Ovary (tissue), 9 donors: ENCODE measurements around the gene EHHADH. TPM values are rescaled to one million over a fixed set of nuclear protein-coding genes. Genes with fewer than 3 reads are reported as not detected.

Experiments used
- DNase-seq, 5 donors: peaks; one replicate each; pipeline ENCODE4 v3.0.0-alpha.2; 2019 to 2020
- H3K27ac ChIP-seq, 2 donors: fragments of 200-600 bp; one replicate each; pipeline versions ENCODE4 v1.5.1 to v1.8.0; 2019 to 2022
- H3K27me3 ChIP-seq: fragments of 200-600 bp; one replicate; pipeline ENCODE4 v1.8.0; 2022
- H3K36me3 ChIP-seq: fragments of 200-600 bp; sonication (generic); one replicate; pipeline ENCODE4 v1.5.1; 2019
- H3K4me1 ChIP-seq: one replicate; pipeline ENCODE4 v1.8.1; 2013; ENCODE audit warnings: mild to moderate bottlenecking, moderate library complexity; ENCODE audit not compliant: insufficient read depth
- H3K4me3 ChIP-seq: fragments of 200-600 bp; sonication (generic); one replicate; pipeline ENCODE4 v1.5.1; 2017
- H3K9me3 ChIP-seq, 2 donors: fragments of 200-600 bp in 1 of 2; sonication (generic) in 1 of 2; one replicate each; pipeline versions ENCODE4 v1.5.1 to v1.8.1; 2013 to 2019; ENCODE audit warnings: mild to moderate bottlenecking in 1 of 2, moderate library complexity in 1 of 2
- EP300 ChIP-seq: sonication (generic); formaldehyde crosslinking; IDR thresholded peaks from one replicate; pipeline ENCODE4 v1.6.1; 2017; ENCODE audit warnings: antibody characterized with exemption
- POLR2A ChIP-seq: fragments of 450-650 bp; IDR thresholded peaks from one replicate; pipeline ENCODE4 v1.6.1; 2017; ENCODE audit warnings: antibody characterized with exemption, mild to moderate bottlenecking, moderate library complexity
- WGBS, 3 donors: extraction: QIAGEN DNeasy Blood & Tissue Kit in 1 of 3; methylation state at CpG; one replicate each; pipeline versions ENCODE4 v1.1.5 to v1.1.7; 2013 to 2017; 5-methylcytosine and 5-hydroxymethylcytosine counted together
- intact Hi-C, 4 donors: fragments of 100-400 bp; cut with DNase I; formaldehyde crosslinking; loops; one replicate each; pipeline versions ENCODE4 v1.11.0 to v1.15.1; 2022 to 2023
- polyA plus RNA-seq, 2 donors: library from polyadenylated mRNA; stranded (reverse); fragments of 200-250 nt in 1 of 2; fragments of 350-450 nt in 1 of 2; fragmentation: Illumina TruSeq in 1 of 2; extraction: RNeasy Lipid Tissue Mini Kit (QIAGEN cat#74804) in 1 of 2; gene quantifications; one replicate each; pipeline ENCODE4 v1.2.3, GENCODE V29; 2013 to 2014
- total RNA-seq, 7 donors: library from RNA; depleted of rRNA in 2 of 7; stranded (reverse); fragments of >200 nt in 2 of 7; fragmentation: NEBNext Ultra II Directional in 3 of 7; extraction: Animal tissue kit (Norgen Biotek cat#: 25700) in 3 of 7; gene quantifications; one replicate each; pipeline versions ENCODE4 v1.1.0 to v1.2.4, GENCODE V29; 2016 to 2023
- TF ChIP-seq, protein P1 (sequence below), 3 donors: fragments of 450-650 bp in 2 of 3; fragments of 200-600 bp in 1 of 3; IDR thresholded peaks; one replicate each; pipeline versions ENCODE4 v1.5.1 to v1.8.0; 2016 to 2022; ENCODE audit warnings: antibody characterized with exemption in 3 of 3, mild to moderate bottlenecking in 1 of 3
- donor health status: DM: no; HTN: no; CAD: no; lungs with moderate emphysema.
- donor health status: DM: no; HTN: no; CAD: no.
- donor health status: Bipolar disorder and iron deficiency.
- donor health status: DM: yes; HTN: yes; CAD: no.
- donor health status: DM: no; HTN: no; CAD: no.
- donor health status: DM: yes; HTN: yes; CAD: no.

The EHHADH gene
- total and polyA plus RNA-seq, 9 donors: 1.4 to 6.9 (median 2.9) TPM

DNA sequence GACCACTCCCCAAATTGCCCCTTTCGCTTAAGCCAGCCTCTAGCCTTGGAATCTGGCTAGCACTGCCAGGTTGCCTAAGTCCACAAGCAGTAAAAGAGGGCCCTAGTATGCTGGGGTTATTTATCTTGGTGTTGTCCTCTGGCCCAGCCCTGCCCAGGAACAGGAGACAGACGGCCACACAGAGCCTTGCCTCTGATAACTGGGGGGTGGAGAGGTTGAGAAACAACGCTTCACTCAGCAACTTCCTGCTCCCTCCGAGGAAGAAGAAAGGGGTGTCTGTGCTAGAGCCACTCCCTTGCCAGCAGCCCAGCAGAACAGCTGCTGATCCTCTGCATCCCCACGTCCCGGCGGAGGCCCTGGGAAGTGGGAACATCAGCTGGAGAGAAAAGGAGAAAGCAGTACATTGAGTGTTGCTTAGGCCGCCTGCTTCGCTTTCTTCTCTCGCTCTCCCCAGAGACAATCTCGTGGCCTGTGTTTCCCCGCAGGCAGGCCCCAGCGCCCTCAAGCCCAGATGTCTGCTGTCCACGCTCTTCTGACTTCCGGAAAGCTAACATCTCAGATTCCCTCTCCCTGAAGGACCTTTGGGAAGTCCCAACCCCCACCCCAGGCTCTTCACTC is 78.4 kb downstream of the EHHADH start:
- TF ChIP-seq POLR2A: no peak
- TF ChIP-seq, protein P1, sequence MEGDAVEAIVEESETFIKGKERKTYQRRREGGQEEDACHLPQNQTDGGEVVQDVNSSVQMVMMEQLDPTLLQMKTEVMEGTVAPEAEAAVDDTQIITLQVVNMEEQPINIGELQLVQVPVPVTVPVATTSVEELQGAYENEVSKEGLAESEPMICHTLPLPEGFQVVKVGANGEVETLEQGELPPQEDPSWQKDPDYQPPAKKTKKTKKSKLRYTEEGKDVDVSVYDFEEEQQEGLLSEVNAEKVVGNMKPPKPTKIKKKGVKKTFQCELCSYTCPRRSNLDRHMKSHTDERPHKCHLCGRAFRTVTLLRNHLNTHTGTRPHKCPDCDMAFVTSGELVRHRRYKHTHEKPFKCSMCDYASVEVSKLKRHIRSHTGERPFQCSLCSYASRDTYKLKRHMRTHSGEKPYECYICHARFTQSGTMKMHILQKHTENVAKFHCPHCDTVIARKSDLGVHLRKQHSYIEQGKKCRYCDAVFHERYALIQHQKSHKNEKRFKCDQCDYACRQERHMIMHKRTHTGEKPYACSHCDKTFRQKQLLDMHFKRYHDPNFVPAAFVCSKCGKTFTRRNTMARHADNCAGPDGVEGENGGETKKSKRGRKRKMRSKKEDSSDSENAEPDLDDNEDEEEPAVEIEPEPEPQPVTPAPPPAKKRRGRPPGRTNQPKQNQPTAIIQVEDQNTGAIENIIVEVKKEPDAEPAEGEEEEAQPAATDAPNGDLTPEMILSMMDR (IDR thresholded peaks at IDR 0.05): no peak
- TF ChIP-seq EP300: no peak
- 37 to 45% (median 43%) methylated on average over 15 of the region's 15 CpGs for WGBS, 3 donors
- Histone ChIP-seq H3K4me1 (no peaks in the 10 kb centered on the region), H3K27ac (peak overlapping the region in 1 of 2 donors; percentile 31), H3K36me3 (no peaks in the 10 kb centered on the region), H3K27me3 (no peaks in the 10 kb centered on the region), H3K4me3 (no peak overlapping the region), H3K9me3 (no peaks in the 10 kb centered on the region)
- intact Hi-C loops: loop anchor here (5.0 to 10.0 kb wide), 4 partner anchors 101 to 421 kb away; no protein-coding TSS in a partner anchor
- DNase-seq: peak in 4 of 5 donors; percentile 20 to 51 (median 24)

DNA sequence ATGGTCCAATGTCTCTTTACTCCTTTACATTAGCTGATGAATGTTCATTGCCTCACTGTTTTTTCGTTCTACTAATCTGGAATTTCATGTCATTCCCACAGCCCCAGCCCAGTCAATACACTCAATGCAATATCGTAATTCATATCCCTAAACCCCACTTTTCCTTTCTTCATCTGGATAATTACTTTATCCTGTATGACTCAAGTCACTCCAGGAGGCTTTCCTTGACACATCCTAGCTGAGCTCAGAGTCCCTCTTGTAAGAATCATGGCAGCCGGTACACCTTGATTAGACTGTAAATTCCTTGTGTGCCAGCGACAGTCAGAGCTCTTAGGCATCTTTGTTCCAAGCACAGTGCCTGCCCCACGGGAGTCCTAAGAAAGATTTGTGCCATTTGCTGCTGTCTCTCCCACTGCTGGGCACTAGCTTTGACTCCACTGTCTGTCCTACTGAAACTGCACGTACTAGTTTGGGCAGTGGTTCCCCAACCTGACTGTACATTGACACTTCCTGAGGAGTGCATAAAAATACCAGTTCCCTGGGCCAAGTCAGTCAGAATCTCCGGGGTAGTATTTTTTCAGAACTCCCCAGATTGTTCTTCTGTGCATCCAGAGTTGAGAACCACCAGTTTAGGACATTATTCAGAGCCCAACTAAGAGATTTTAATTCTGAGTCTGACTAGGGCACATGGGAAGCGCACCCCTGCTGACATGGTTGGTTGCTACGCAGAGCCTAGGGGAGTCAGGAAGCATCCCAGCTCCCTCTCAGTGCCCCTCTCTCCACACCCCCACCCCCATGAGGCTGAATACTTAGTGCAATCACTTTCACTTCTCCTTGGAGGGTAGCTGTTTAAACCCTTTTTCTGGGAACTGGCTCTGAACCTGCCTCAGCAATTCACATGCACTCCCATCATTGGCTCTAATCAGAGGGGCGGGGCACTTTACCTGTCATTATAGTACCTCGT is 81.5 kb downstream of the EHHADH start:
- intact Hi-C loops: loop anchor here (10.0 kb wide), 3 partner anchors 98 to 418 kb away; no protein-coding TSS in a partner anchor
- no peak overlapping the region for H3K27ac ChIP-seq

DNA sequence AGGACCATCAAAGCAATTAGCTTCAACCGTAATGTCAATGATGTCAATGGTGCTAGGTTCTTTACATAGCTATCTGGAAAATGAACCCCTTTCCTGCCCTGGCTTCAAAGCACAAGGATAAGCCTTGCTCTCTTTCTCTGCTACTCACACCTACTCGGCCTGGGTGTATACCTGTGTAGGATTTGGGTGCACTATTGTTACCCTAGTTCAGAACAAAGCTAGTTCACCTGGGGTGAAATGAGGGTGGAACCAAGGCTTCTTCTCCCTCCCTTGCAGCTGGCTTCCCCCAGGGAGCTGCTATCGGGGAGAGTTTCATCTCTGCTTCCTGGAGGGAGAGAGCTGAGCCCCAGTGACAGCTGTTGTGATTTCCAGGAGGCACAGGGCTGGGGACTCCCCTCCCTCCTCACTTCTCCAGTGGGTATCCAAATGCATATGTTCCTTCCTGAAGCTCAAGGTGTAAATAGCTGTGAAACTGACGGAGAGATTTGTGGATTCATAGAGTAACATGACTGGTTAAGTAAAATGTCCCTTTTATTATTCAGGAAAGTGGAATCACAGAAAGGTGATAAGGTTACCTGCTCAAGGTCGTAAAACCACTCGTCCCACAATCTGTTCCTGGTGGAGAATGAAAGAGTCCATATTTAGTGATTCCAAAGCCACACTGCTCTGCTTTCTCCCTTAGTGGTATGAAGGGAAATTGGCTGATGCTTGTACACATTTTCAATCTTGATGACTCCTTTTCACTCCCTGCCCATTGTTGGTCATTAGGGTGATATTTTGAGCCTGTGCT is 89.2 kb downstream of the EHHADH start:
- H3K9me3 ChIP-seq: no peaks in the 10 kb centered on the region
- no peaks in the 10 kb centered on the region for H3K36me3 ChIP-seq
- no peaks in the 10 kb centered on the region for H3K27me3 ChIP-seq
- H3K4me1 ChIP-seq: no peaks in the 10 kb centered on the region
- intact Hi-C loops: no loop called here
- DNase-seq: no peak
- TF ChIP-seq EP300 (no peak), POLR2A (no peak)
- TF ChIP-seq, protein P1 (IDR thresholded peaks at IDR 0.05): no peak
- H3K27ac ChIP-seq: no peak overlapping the region
- no peak overlapping the region for H3K4me3 ChIP-seq
- 54 to 61% (median 54%) methylated on average over 6 of the region's 6 CpGs for WGBS, 3 donors

More for the DNA sequence above, 81.5 kb downstream of the EHHADH start:
- TF ChIP-seq EP300 (no peak), POLR2A (no peak)
- TF ChIP-seq, protein P1 (IDR thresholded peaks at IDR 0.05): no peak
- H3K4me3 ChIP-seq: no peak overlapping the region
- H3K27me3 ChIP-seq: no peaks in the 10 kb centered on the region
- WGBS, 3 donors: 81 to 89% (median 87%) methylated on average over 11 of the region's 11 CpGs
- H3K36me3 ChIP-seq: no peaks in the 10 kb centered on the region
- no peak for DNase-seq
- no peaks in the 10 kb centered on the region for H3K9me3 ChIP-seq
- no peaks in the 10 kb centered on the region for H3K4me1 ChIP-seq

DNA sequence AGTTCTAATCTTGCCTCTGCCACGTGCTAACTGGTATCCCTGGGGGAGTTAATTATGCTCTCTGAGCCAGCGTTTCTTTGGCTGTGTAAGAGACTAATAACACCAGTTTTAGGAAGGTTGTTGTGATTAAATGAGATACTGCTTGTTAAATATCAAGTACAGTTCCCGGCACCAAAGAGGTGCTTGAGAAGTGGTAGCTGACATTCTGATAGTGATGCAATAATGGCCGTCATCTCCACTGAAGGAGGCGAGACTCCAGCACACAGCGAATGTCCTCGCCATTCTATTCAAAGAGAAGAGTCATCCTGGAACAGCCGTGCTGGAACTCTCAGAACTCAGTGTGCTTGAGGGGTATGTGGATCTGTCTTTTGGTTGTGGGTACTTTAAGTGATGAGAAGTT is 91.2 kb downstream of the EHHADH start:
- DNase-seq: no peak
- no peaks in the 10 kb centered on the region for H3K4me1 ChIP-seq
- no peak overlapping the region for H3K27ac ChIP-seq
- WGBS, 3 donors: 75 to 85% (median 82%) methylated on average over 8 of the region's 8 CpGs
- H3K27me3 ChIP-seq: no peaks in the 10 kb centered on the region
- TF ChIP-seq, protein P1 (IDR thresholded peaks at IDR 0.05): no peak
- no peaks in the 10 kb centered on the region for H3K36me3 ChIP-seq
- H3K9me3 ChIP-seq: no peaks in the 10 kb centered on the region
- intact Hi-C loops: no loop called here
- H3K4me3 ChIP-seq: no peak overlapping the region
